ENCODE measurements around the gene SLC6A11. TPM values are rescaled to one million over a fixed set of nuclear protein-coding genes. Genes with fewer than 3 reads are reported as not detected.

The SLC6A11 gene
- total and polyA plus RNA-seq, 2 donors (not counting 3 experiments of a cell fraction or from before 2014, with no cell fraction given), result not detected

DNA sequence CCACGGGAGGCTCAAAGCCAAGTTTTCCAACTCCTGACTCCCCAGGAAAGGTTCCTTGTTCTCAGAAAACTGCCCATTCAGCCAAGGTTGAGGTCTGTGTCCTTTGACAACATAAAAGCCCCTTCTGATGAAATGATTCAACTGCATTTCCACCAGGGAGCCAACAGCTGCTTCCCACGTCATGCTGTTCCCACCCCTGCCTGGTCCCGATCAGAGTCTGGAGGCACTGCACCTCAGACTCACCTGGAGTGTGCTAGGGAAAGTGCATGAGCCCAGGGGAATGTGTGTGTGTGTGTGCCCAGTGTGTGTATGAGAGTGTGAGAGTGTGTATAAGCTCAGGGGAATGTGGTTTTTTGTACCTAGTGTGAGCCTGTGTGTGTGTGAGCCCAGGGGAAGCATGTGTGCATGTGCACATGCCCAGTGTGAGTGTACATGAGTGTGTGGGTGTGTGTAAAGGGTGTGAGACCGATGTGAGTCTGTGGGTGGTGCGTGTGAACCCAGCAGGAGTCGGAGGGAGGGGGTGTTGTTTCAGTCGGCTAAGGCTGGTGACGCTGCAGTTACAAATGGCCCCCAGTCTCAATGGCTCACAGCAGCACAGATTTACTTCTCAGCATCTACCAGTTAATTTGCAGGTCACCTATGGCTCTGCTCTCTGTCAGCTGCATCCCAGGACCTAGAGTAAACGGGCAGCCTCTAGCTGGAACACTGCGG lies 156.2 kb downstream of the SLC6A11 start:
- no peak for FAIRE-seq
- Histone ChIP-seq H3K4me2 (ENCODE audit: insufficient read depth, low read length) (no peak overlapping the region), H3K9ac (replicated peaks; ENCODE audit: extremely low read depth, insufficient read depth, low read length) (no peak overlapping the region), H3K27ac (ENCODE audit: insufficient read depth, low read depth, low read length) (no peak overlapping the region), H3K9me3 (replicated peaks; ENCODE audit: control insufficient read depth, insufficient read depth, low read length) (no peaks in the 10 kb centered on the region), H3K4me3 (replicated peaks in 1 of 3; ENCODE audit: insufficient read depth in 1 of 3, low read depth in 1 of 3, low read length in 3 of 3) (no peak overlapping the region), H3K27me3 (ENCODE audit: control insufficient read depth in 2 of 2, insufficient read depth in 2 of 2, low read length in 2 of 2) (no peaks in the 10 kb centered on the region), H3K36me3 (ENCODE audit: control insufficient read depth in 2 of 2, extremely low read depth in 1 of 2, insufficient read depth in 2 of 2, low read length in 2 of 2) (no peaks in the 10 kb centered on the region), H4K20me1 (replicated peaks; ENCODE audit: control insufficient read depth, extremely low read depth, insufficient read depth, low read length) (no peaks in the 10 kb centered on the region), H3K4me1 (ENCODE audit: control insufficient read depth, extremely low read depth, insufficient read depth, low read length) (no peaks in the 10 kb centered on the region), H3K79me2 (ENCODE audit: control insufficient read depth, insufficient read depth, low read length) (no peaks in the 10 kb centered on the region), H3K9me1 (replicated peaks; ENCODE audit: control insufficient read depth, extremely low read depth, insufficient read depth, low read length) (no peaks in the 10 kb centered on the region), H2AFZ (ENCODE audit: low read depth, low read length) (no peak overlapping the region)
- TF ChIP-seq, protein P1, sequence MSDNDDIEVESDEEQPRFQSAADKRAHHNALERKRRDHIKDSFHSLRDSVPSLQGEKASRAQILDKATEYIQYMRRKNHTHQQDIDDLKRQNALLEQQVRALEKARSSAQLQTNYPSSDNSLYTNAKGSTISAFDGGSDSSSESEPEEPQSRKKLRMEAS (IDR thresholded peaks at IDR 0.05; ENCODE audit: insufficient read depth, insufficient read length), result no peak
- no peak for TF ChIP-seq JUN (IDR thresholded peaks at IDR 0.05; ENCODE audit: borderline replicate concordance, insufficient read depth, insufficient read length, low read depth)
- no TSS peak for BruUV-seq (replicated peaks)
- ChIA-PET CTCF (interaction anchor here (1.4 kb wide), 1 partner anchor 10 kb away, joined by 4 read pairs; no protein-coding TSS in a partner anchor), POLR2A (no interaction called here)
- DNase-seq (ENCODE audit: low read depth, low spot score), result no peak
- dilution Hi-C loops (cut with MboI; ENCODE audit: extremely low pct_ligation_motif_present, low sequenced_read_pairs), result no loop called here
- intact Hi-C loops (cut with micrococcal nuclease), result no loop called here

GRCh38 chr3:10973046-10973595 lies 157.1 kb downstream of the SLC6A11 start:
- POLR2A ChIA-PET, result no interaction called here
- Histone ChIP-seq H3K9ac (replicated peaks; ENCODE audit: extremely low read depth, insufficient read depth, low read length) (no peak overlapping the region), H3K9me1 (replicated peaks; ENCODE audit: control insufficient read depth, extremely low read depth, insufficient read depth, low read length) (no peaks in the 10 kb centered on the region), H3K9me3 (replicated peaks; ENCODE audit: control insufficient read depth, insufficient read depth, low read length) (no peaks in the 10 kb centered on the region), H3K27ac (ENCODE audit: insufficient read depth, low read depth, low read length) (no peak overlapping the region), H3K4me2 (ENCODE audit: insufficient read depth, low read length) (no peak overlapping the region), H3K36me3 (ENCODE audit: control insufficient read depth in 2 of 2, extremely low read depth in 1 of 2, insufficient read depth in 2 of 2, low read length in 2 of 2) (no peaks in the 10 kb centered on the region), H3K4me1 (ENCODE audit: control insufficient read depth, extremely low read depth, insufficient read depth, low read length) (no peaks in the 10 kb centered on the region), H4K20me1 (replicated peaks; ENCODE audit: control insufficient read depth, extremely low read depth, insufficient read depth, low read length) (no peaks in the 10 kb centered on the region), H3K4me3 (replicated peaks in 1 of 3; ENCODE audit: insufficient read depth in 1 of 3, low read depth in 1 of 3, low read length in 3 of 3) (no peak overlapping the region), H3K27me3 (ENCODE audit: control insufficient read depth in 2 of 2, insufficient read depth in 2 of 2, low read length in 2 of 2) (no peaks in the 10 kb centered on the region), H2AFZ (ENCODE audit: low read depth, low read length) (no peak overlapping the region), H3K79me2 (ENCODE audit: control insufficient read depth, insufficient read depth, low read length) (no peaks in the 10 kb centered on the region)
- FAIRE-seq, result no peak
- CTCF ChIA-PET, result no interaction called here
- dilution Hi-C loops (cut with MboI; ENCODE audit: extremely low pct_ligation_motif_present, low sequenced_read_pairs) (no loop called here), intact Hi-C loops (cut with micrococcal nuclease) (no loop called here)
- DNase-seq (ENCODE audit: low read depth, low spot score), result no peak
- TF ChIP-seq JUN (IDR thresholded peaks at IDR 0.05; ENCODE audit: borderline replicate concordance, insufficient read depth, insufficient read length, low read depth) (no peak), POLR2AphosphoS5 (IDR thresholded peaks at IDR 0.05; ENCODE audit: insufficient read depth, low read depth, low read length) (no peak), POLR2A (IDR thresholded peaks at IDR 0.05; ENCODE audit: low read depth, low read length) (no peak), GATA2 (IDR thresholded peaks at IDR 0.05; ENCODE audit: insufficient read depth, insufficient read length, low read depth, low read length) (no peak), MYC (IDR thresholded peaks at IDR 0.05; ENCODE audit: low read depth, low read length) (no peak), CTCF (IDR thresholded peaks at IDR 0.05; ENCODE audit: extremely low read depth in 1 of 2, insufficient read depth in 1 of 2, low read depth in 1 of 2, low read length in 2 of 2) (no peak), EZH2 (IDR thresholded peaks at IDR 0.05; ENCODE audit: borderline replicate concordance, low read depth, low read length, severe bottlenecking) (no peak), FOS (IDR thresholded peaks at IDR 0.05; ENCODE audit: borderline replicate concordance, insufficient read depth, low read length) (no peak)
- TF ChIP-seq, protein P1 (IDR thresholded peaks at IDR 0.05; ENCODE audit: insufficient read depth, insufficient read length), result no peak
- no TSS peak for BruUV-seq (replicated peaks)
